GM20000 (cell line): ENCODE data around the gene FREM1.

Source experiments
- DNase-seq: peaks from one replicate; pipeline ENCODE4 v3.0.0; 2012; ENCODE audit warnings: low spot score
- CTCF ChIP-seq: IDR thresholded peaks from 2 replicates; pipeline ENCODE4 v1.5.1; 2012; ENCODE audit warnings: mild to moderate bottlenecking, control low read depth; ENCODE audit errors: extremely low read depth, missing control alignments

FREM1 gene

GRCh38 chr9:14937216-14937615 is 27.0 kb upstream of the FREM1 start:
- TF ChIP-seq CTCF = no peak

GRCh38 chr9:14936491-14936890 is 26.3 kb upstream of the FREM1 start:
- TF ChIP-seq CTCF = no peak
- no peak for DNase-seq

More at GRCh38 chr9:14937216-14937615, 27.0 kb upstream of the FREM1 start:
- no peak for DNase-seq

GRCh38 chr9:14935964-14936363 is 25.7 kb upstream of the FREM1 start:
- no peak for TF ChIP-seq CTCF
- no peak for DNase-seq

GRCh38 chr9:14935106-14935751 is 25.0 kb upstream of the FREM1 start:
- no peak for TF ChIP-seq CTCF
- no peak for DNase-seq

- no peak for TF ChIP-seq CTCF
- no peak for DNase-seq
Observed at GRCh38 chr9:14932641-14933040, 22.4 kb upstream of the FREM1 start.

- no peak for DNase-seq
- TF ChIP-seq CTCF = no peak
Observed at GRCh38 chr9:14932231-14932630, 22.0 kb upstream of the FREM1 start.

GRCh38 chr9:14926941-14927624 is 16.9 kb upstream of the FREM1 start:
- DNase-seq = no peak

More at GRCh38 chr9:14926941-14927624, 16.9 kb upstream of the FREM1 start:
- TF ChIP-seq CTCF = no peak
